Raji (cell line): ENCODE data around the gene KLK12.

Experiments
- POLR2A ChIP-seq: IDR thresholded peaks from 2 replicates; pipeline ENCODE4 v1.6.1; 2011; ENCODE audit warnings: low read depth, low read length, control low read depth; ENCODE audit not compliant: insufficient read depth

The KLK12 gene

DNA sequence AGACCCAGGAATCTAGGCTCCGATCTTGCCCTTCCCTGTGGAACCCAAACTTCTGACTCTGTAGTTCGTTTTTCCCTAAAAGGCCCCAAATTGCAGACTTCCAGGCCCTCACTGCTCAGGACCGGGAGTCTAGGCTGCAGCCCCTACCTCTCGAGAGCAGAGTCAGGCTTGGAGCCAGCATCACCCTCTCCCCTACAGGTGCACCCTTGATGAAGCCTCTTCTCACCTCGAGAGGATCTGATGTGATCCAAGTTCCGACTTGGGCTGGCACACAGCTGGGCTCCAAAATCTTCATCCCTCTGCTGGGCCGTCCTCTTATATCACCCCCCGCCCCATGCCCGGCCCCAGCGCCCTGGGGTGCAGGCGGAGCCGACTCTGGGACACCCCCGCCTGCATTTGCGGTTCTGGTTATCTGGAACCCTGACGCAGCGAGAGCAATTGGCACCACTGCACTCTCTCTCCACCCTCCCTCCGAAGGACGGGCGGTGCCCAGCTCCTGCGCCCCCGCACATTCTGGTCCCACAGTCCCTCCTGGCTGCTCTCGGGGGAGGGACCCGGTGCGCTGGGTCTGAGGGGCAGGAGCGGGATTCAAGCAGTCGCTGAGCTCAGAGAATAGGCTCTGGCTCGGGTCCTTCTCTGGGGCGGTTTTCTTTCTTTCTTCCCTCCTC is 51.0 kb downstream of the KLK12 start, which contains the start of gene KLK7:
Gene KLK7 (minus strand): TSS at position 293 of the 668 bp plus-strand sequence. CDS start 1,518 bp downstream, outside the sequence.
- no peak for TF ChIP-seq POLR2A

DNA sequence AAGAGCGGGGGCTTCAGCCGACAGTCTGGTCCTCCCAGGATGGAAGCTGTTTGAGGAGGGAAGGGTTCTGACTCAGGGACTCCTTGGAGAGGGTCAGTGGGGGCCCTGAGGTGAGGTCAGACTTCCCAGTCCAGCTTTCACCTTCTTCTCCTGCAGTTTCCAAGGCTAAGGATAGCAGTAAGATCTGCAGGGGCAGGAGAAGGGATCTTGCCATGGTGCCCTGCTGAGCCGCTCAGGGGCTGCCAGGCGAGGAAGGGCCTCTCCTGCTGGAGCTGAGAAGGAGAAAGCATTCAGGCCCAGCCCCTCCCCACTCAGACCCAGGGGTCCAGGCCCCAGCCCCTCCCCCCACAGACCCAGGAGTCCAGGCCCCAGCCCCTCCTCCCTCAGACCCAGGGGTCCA is 52.6 kb downstream of the KLK12 start:
- TF ChIP-seq POLR2A = no peak

- no peak for TF ChIP-seq POLR2A
These were observed 53.1 kb downstream of the KLK12 start for GRCh38 chr19:50981587-50982146.

DNA sequence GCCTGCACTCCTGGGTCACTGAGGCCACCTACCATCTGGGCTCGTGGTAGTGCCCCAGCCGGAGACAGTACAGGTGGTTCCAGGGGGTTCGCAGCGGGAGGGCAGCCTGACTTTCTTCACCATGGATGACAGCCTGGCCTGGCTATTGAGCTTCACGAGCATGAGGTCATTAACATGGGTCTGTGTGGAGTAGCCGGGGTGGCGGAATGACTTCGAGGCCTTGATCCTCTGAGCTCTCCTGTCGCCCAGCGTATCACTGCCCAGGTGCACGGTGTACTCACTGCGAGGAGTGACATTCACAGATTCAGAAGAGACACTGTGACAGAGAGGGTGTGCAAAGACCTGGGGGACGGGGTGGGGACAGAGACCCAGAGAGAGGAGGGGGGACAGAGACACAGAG is 54.6 kb downstream of the KLK12 start:
- no peak for TF ChIP-seq POLR2A

DNA sequence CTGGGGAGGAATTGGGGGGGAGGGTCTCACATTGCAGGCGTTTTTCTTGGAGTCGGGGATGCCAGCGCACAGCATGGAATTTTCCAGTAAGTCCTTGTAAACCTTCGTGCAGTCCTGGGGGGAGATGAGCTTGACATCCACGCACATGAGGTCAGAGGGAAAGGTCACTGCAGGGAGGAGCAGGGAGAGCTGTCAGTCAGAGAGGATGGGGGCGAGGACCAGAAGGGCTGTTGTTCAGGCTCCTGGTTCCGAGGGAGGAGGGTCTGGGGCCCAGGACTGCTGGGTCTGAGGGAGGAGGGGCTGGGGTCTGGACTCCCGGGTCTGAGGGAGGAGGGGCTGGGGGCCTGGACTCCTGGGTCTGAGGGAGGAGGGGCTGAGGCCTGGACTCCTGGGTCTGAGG is 55.0 kb downstream of the KLK12 start:
- no peak for TF ChIP-seq POLR2A
